RPMI8226 (cell line): ENCODE measurements around the gene NRTN.
"Not testable (repeated sequence)": the region's sequence is repeated elsewhere in the genome, so short reads cannot be mapped to it uniquely, and the experiment has no call there.

Experiments
- DNase-seq: peaks from one replicate; pipeline ENCODE4 v3.0.0-alpha.2; 2015

The NRTN gene

GRCh38 chr19:5804516-5805461 lies at the start of gene NRTN:
Gene NRTN, plus strand, starts transcription at chr19:5805067. Its CDS starts 19,099 bp downstream, at chr19:5824166.
- DNase-seq, result peak; percentile 70

- DNase-seq, result no peak
These were observed 42.2 kb upstream of the NRTN start for GRCh38 chr19:5762608-5763217.

DNA sequence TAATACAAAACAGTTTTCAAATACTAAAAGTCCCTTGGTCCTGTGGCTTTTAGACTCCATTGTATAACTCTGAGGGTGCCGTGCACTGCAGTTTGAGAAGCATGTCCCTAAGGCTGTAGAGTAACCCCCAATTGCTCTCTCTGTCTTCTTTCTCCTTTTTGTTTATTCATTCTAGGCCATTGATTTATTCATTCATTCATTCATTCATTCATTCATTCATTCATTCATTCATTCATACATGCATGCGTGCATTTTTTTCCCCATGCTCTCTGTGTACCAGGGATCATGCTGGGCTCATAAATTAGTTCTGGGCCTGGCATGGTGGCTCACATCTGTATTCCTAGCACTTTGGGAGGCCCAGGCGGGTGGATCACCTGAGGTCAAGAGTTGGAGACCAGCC lies 39.6 kb upstream of the NRTN start:
- DNase-seq, result no peak

- no peak for DNase-seq
These were observed 36.9 kb upstream of the NRTN start for GRCh38 chr19:5767949-5768348.

GRCh38 chr19:5772416-5772815 lies 32.5 kb upstream of the NRTN start:
- DNase-seq, result no peak

DNA sequence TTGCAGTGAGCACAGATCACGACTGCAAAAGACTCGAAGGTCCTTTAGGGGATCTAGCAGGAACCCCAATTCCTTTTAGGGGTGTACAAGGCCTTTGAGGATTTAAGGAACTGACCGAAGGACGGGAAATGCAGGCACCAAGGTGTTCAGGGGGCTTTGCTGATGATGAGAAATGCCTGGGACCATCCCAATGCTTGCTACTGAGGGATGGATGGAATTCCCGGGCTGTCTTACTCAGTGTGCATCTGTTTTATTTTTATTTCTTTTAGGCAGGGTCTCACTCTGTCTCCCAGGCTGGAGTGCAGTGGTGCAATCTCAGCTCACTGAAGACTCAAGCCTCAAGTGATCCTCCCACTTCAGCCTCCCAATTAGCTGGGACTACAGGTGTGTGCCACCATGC lies 31.6 kb upstream of the NRTN start:
- DNase-seq, result no peak

- no peak for DNase-seq
These were observed 29.9 kb upstream of the NRTN start for GRCh38 chr19:5774921-5775320.

- DNase-seq, result no peak
These were observed 29.1 kb upstream of the NRTN start for GRCh38 chr19:5775668-5776309.

- DNase-seq, result no peak
These were observed 26.5 kb upstream of the NRTN start for GRCh38 chr19:5778402-5778801.

GRCh38 chr19:5780916-5781315 lies 24.0 kb upstream of the NRTN start:
- not testable (repeated sequence) for DNase-seq

DNA sequence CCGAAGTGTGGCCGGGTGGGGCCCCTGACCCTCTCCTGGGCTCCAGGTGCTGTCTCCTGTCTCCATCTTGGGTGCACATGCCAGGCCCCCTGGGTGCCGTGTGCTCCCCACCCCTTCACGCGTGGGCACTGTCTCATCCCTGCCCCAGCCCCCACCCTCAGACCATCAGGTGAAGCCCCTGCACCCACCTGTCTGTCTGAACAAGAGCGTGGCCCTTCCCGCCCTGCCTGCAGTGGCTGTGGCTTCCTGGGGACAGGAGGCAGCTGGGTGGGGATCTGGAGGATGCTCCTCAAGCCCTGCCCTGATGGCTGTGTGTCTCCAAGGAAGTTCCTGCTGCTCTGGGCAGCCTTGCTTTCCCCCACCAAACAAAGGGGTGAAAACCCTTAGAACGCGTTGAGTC lies 22.5 kb upstream of the NRTN start:
- no peak for DNase-seq

GRCh38 chr19:5782945-5783919 lies 21.6 kb upstream of the NRTN start:
- DNase-seq, result no peak

- no peak for DNase-seq
These were observed 20.2 kb upstream of the NRTN start, which contains the start of gene PRR22 for GRCh38 chr19:5784581-5785147. Gene PRR22, minus strand, starts transcription at chr19:5784746. Its CDS starts 86 bp downstream, at chr19:5784660.

- no peak for DNase-seq
These were observed 19.4 kb upstream of the NRTN start for GRCh38 chr19:5785423-5785822.

GRCh38 chr19:5786593-5787408 lies 18.1 kb upstream of the NRTN start:
- no peak for DNase-seq

- DNase-seq, result no peak
These were observed 17.3 kb upstream of the NRTN start for GRCh38 chr19:5787409-5788182.

- no peak for DNase-seq
These were observed 16.4 kb upstream of the NRTN start for GRCh38 chr19:5788422-5788821.

GRCh38 chr19:5789351-5789761 lies 15.5 kb upstream of the NRTN start:
- DNase-seq, result no peak

DNA sequence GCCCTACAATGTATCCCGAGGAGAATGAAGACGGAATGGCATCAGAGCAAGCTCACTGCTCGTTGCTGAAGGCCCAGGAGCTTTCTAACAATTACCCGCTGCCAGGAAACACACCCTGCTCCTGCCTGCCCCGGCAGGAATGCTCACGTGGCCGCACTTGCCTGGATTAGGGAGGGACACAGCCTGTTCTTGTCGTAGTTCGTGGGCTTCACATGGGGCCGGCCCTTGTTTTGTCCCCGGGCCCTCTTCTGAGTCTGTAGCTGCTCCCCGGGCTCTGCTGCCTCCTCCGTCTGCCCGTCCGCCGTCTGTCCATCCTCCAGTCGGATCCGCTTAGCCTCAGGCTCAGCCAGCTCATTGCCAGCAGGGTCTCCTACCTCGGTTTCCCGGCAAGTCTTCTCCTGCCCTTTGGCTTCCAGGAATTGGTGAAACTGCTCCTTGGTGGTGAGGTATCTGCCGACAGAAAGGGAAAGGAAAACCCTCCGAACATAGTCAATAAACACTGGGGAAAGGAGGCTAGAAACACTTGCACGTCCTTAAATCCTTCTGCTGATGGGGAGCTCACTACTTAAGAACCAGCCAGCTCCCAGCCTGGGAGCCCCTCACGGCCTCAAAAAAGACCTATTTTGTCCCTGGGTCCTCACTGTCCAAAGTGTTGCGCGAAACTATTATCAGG lies 14.8 kb upstream of the NRTN start:
- DNase-seq, result no peak
